H9 (cell line): ENCODE results near the gene HSD17B7. TPM values are rescaled to one million over a fixed set of nuclear protein-coding genes. Genes with fewer than 3 reads are reported as not detected.
"Not testable (repeated sequence)": the region's sequence is repeated elsewhere in the genome, so short reads cannot be mapped to it uniquely, and the experiment has no call there.

Experiments
- DNase-seq: peaks from one replicate; pipeline ENCODE4 v3.0.0-alpha.2; 2017
- H2AFZ ChIP-seq: one replicate; pipeline ENCODE4 v1.6.1; 2013; ENCODE audit warnings: mild to moderate bottlenecking, low read length, control low read depth, moderate library complexity
- H2AK5ac ChIP-seq: 2 replicates; pipeline ENCODE4 v1.6.1; 2013; ENCODE audit warnings: low read length, control low read depth, mixed read lengths; ENCODE audit not compliant: insufficient read length
- H2BK120ac ChIP-seq: one replicate; pipeline ENCODE4 v1.6.1; 2013; ENCODE audit warnings: low read depth, mild to moderate bottlenecking, low read length, control low read depth, inconsistent platforms; ENCODE audit not compliant: poor library complexity, severe bottlenecking
- H2BK12ac ChIP-seq: 2 replicates; pipeline ENCODE4 v1.6.1; 2013; ENCODE audit warnings: low read length, control low read depth, mixed read lengths, low read depth; ENCODE audit not compliant: insufficient read length
- H2BK15ac ChIP-seq: 2 replicates; pipeline ENCODE4 v1.6.1; 2013; ENCODE audit warnings: low read depth, low read length, control low read depth
- H2BK20ac ChIP-seq: one replicate; pipeline ENCODE4 v1.6.1; 2013; ENCODE audit warnings: low read depth, mild to moderate bottlenecking, low read length, control low read depth, inconsistent platforms; ENCODE audit not compliant: poor library complexity, severe bottlenecking
- H2BK5ac ChIP-seq: 2 replicates; pipeline ENCODE4 v1.6.1; 2013; ENCODE audit warnings: low read length, control low read depth, mixed read lengths; ENCODE audit not compliant: insufficient read length
- H3K14ac ChIP-seq: 2 replicates; pipeline ENCODE4 v1.6.1; 2013; ENCODE audit warnings: low read length, control low read depth; ENCODE audit not compliant: insufficient read depth
- H3K18ac ChIP-seq: 2 replicates; pipeline ENCODE4 v1.6.1; 2013; ENCODE audit warnings: low read depth, mild to moderate bottlenecking, mixed read lengths, low read length, control low read depth; ENCODE audit not compliant: insufficient read length
- H3K23ac ChIP-seq: 2 replicates; pipeline ENCODE4 v1.6.1; 2013; ENCODE audit warnings: low read length, control low read depth, mixed read lengths, low read depth; ENCODE audit not compliant: insufficient read length
- H3K23me2 ChIP-seq: 2 replicates; pipeline ENCODE4 v1.6.1; 2013; ENCODE audit warnings: low read depth, mild to moderate bottlenecking, mixed read lengths, low read length, control low read depth; ENCODE audit not compliant: insufficient read length, poor library complexity, severe bottlenecking
- H3K27ac ChIP-seq: 2 replicates; pipeline ENCODE4 v1.5.1; 2013; ENCODE audit warnings: low read length, control low read depth, mixed read lengths, low read depth; ENCODE audit not compliant: insufficient read length
- H3K27me3 ChIP-seq: 2 replicates; pipeline ENCODE4 v1.6.1; 2013; ENCODE audit warnings: low read length, control low read depth, inconsistent platforms; ENCODE audit not compliant: insufficient read depth
- H3K4ac ChIP-seq: 2 replicates; pipeline ENCODE4 v1.6.1; 2013; ENCODE audit warnings: low read depth, mild to moderate bottlenecking, control low read depth, inconsistent platforms, low read length, moderate library complexity
- H3K4me1 ChIP-seq: 2 replicates; pipeline ENCODE4 v1.6.1; 2013; ENCODE audit warnings: low read length, control low read depth, inconsistent platforms; ENCODE audit not compliant: insufficient read depth
- H3K4me2 ChIP-seq: 2 replicates; pipeline ENCODE4 v1.6.1; 2013; ENCODE audit warnings: low read length, control low read depth, mixed read lengths; ENCODE audit not compliant: insufficient read length, insufficient read depth
- H3K56ac ChIP-seq: 2 replicates; pipeline ENCODE4 v1.6.1; 2013; ENCODE audit warnings: low read depth, mild to moderate bottlenecking, mixed read lengths, low read length, control low read depth; ENCODE audit not compliant: insufficient read length
- H3K79me1 ChIP-seq: 2 replicates; pipeline ENCODE4 v1.6.1; 2013; ENCODE audit warnings: low read depth, mild to moderate bottlenecking, moderate library complexity, low read length, control low read depth, inconsistent platforms; ENCODE audit not compliant: insufficient read depth, poor library complexity, severe bottlenecking
- H3K79me2 ChIP-seq: 2 replicates; pipeline ENCODE4 v1.6.1; 2013; ENCODE audit warnings: low read length, control low read depth, inconsistent platforms; ENCODE audit not compliant: insufficient read depth
- H3K9ac ChIP-seq: 2 replicates; pipeline ENCODE4 v1.6.1; 2013; ENCODE audit warnings: low read length, control low read depth, mixed read lengths; ENCODE audit not compliant: insufficient read length; ENCODE audit errors: extremely low read depth
- H3K9me3 ChIP-seq: one replicate; pipeline ENCODE4 v1.6.1; 2013; ENCODE audit warnings: low read depth, low read length, inconsistent platforms; ENCODE audit not compliant: control insufficient read depth
- H3T11ph ChIP-seq: one replicate; pipeline ENCODE4 v1.6.1; 2013; ENCODE audit warnings: mild to moderate bottlenecking, low read length, control low read depth, inconsistent platforms
- H4K20me1 ChIP-seq: one replicate; pipeline ENCODE4 v1.6.1; 2013; ENCODE audit not compliant: control insufficient read depth, insufficient read length, insufficient read depth
- H4K5ac ChIP-seq: 2 replicates; pipeline ENCODE4 v1.6.1; 2013; ENCODE audit warnings: low read depth, mild to moderate bottlenecking, mixed read lengths, low read length, control low read depth; ENCODE audit not compliant: insufficient read length
- H4K8ac ChIP-seq: replicated peaks from 2 replicates; pipeline ENCODE4 v1.6.1; 2013; ENCODE audit warnings: low read length, control low read depth, mixed read lengths, low read depth; ENCODE audit not compliant: insufficient read length
- H4K91ac ChIP-seq: 2 replicates; pipeline ENCODE4 v1.6.1; 2013; ENCODE audit warnings: low read depth, mild to moderate bottlenecking, moderate library complexity, mixed read lengths, low read length, control low read depth; ENCODE audit not compliant: insufficient read length
- H3K27ac Mint-ChIP-seq, 3 experiments: 2 replicates in 2 of 3; 3 replicates in 1 of 3; pipeline ENCODE4 v1.8.0; 2020 to 2021; ENCODE audit warnings: mixed read lengths in 3 of 3, mild to moderate bottlenecking in 1 of 3, moderate library complexity in 1 of 3
- H3K27me3 Mint-ChIP-seq: 2 replicates; pipeline ENCODE4 v1.8.0; 2021; ENCODE audit warnings: low read depth, mild to moderate bottlenecking, moderate library complexity, mixed read lengths
- H3K36me3 Mint-ChIP-seq, 3 experiments: 2 replicates in 2 of 3; 3 replicates in 1 of 3; pipeline ENCODE4 v1.8.0; 2020 to 2021; ENCODE audit warnings: low read depth in 3 of 3, mixed read lengths in 3 of 3; ENCODE audit not compliant: insufficient read depth in 1 of 3
- H3K4me1 Mint-ChIP-seq, 2 experiments: 2 replicates each; pipeline ENCODE4 v1.8.0; 2020; ENCODE audit warnings: mixed read lengths in 2 of 2
- H3K4me3 Mint-ChIP-seq, 2 experiments: 2 replicates in 1 of 2; 3 replicates in 1 of 2; pipeline ENCODE4 v1.8.0; 2020 to 2021; ENCODE audit warnings: mild to moderate bottlenecking in 2 of 2, mixed read lengths in 2 of 2, moderate library complexity in 1 of 2
- H3K9me3 Mint-ChIP-seq, 2 experiments: 2 replicates in 1 of 2; 3 replicates in 1 of 2; pipeline ENCODE4 v1.8.0; 2020; ENCODE audit warnings: mild to moderate bottlenecking in 2 of 2, mixed read lengths in 2 of 2, moderate library complexity in 1 of 2
- WGBS: extraction: QIAGEN DNeasy Blood & Tissue Kit; methylation state at CpG from one replicate; pipeline ENCODE4 v1.1.7; 2013; ENCODE audit warnings: missing lambda C conversion rate, low lambda C conversion rate, mixed read lengths; ENCODE audit not compliant: insufficient read length; ENCODE audit errors: extremely low coverage; 5-methylcytosine and 5-hydroxymethylcytosine counted together
- total RNA-seq: library from RNA; stranded (reverse); gene quantifications from 2 replicates; pipeline ENCODE4 v1.2.1, GENCODE V29; 2021
- TF ChIP-seq, protein P1 (sequence below): fragments of 200-600 bp; sonication (generic); conservative IDR thresholded peaks from 3 replicates; pipeline ENCODE4 v1.8.0; 2021; ENCODE audit warnings: antibody characterized with exemption, mild to moderate bottlenecking

Gene HSD17B7
- total RNA-seq, 1 experiment from 2014 or later: 26.2 TPM

DNA sequence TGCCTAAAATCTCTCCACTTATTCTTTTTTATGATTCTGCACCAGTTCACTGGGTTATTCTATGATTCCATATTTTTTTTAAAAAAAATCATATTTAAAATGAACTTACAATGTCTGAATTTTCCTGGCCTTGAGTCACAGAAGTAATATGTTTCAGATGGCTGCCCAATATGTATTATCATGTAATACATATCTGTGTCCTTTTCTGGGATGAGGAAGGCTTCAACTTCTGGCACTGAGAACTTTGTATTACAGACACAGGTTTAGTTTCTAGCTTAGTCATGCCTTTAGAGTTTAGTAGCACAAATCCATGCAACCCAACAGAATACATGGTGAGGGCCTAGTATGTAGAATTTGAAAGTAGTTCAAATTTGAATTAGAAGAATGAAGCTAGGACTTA lies 7.8 kb upstream of the HSD17B7 start:
- no peak overlapping the region for H3K27ac ChIP-seq
- Mint-ChIP-seq H3K9me3 (no peaks in the 10 kb centered on the region), H3K36me3 (no peaks in the 10 kb centered on the region), H3K27me3 (no peaks in the 10 kb centered on the region), H3K27ac (no peak overlapping the region), H3K4me1 (peaks cover 6 to 9% of the 10 kb centered on the region in 2 experiments), H3K4me3 (no peak overlapping the region)
- H3K9me3 ChIP-seq: no peaks in the 10 kb centered on the region
- no peaks in the 10 kb centered on the region for H3K79me2 ChIP-seq
- H4K91ac ChIP-seq: no peak overlapping the region
- H4K8ac ChIP-seq: no peak overlapping the region
- H2BK12ac ChIP-seq: no peak overlapping the region
- H4K5ac ChIP-seq: no peak overlapping the region
- TF ChIP-seq, protein P1, sequence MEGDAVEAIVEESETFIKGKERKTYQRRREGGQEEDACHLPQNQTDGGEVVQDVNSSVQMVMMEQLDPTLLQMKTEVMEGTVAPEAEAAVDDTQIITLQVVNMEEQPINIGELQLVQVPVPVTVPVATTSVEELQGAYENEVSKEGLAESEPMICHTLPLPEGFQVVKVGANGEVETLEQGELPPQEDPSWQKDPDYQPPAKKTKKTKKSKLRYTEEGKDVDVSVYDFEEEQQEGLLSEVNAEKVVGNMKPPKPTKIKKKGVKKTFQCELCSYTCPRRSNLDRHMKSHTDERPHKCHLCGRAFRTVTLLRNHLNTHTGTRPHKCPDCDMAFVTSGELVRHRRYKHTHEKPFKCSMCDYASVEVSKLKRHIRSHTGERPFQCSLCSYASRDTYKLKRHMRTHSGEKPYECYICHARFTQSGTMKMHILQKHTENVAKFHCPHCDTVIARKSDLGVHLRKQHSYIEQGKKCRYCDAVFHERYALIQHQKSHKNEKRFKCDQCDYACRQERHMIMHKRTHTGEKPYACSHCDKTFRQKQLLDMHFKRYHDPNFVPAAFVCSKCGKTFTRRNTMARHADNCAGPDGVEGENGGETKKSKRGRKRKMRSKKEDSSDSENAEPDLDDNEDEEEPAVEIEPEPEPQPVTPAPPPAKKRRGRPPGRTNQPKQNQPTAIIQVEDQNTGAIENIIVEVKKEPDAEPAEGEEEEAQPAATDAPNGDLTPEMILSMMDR: no peak
- no peak for DNase-seq
- H2BK120ac ChIP-seq: no peak overlapping the region
- no peaks in the 10 kb centered on the region for H3K79me1 ChIP-seq
- H3K56ac ChIP-seq: no peak overlapping the region
- H2BK5ac ChIP-seq: no peak overlapping the region
- H2AFZ ChIP-seq: no peak overlapping the region
- H3K4ac ChIP-seq: no peak overlapping the region
- no peaks in the 10 kb centered on the region for H3K27me3 ChIP-seq
- H2BK20ac ChIP-seq: no peak overlapping the region
- H3K9ac ChIP-seq: no peak overlapping the region
- no peak overlapping the region for H3K14ac ChIP-seq
- H2AK5ac ChIP-seq: no peak overlapping the region
- no peaks in the 10 kb centered on the region for H3K23me2 ChIP-seq
- no peak overlapping the region for H2BK15ac ChIP-seq
- no peaks in the 10 kb centered on the region for H4K20me1 ChIP-seq
- no peaks in the 10 kb centered on the region; the same call in 1 of the 2 replicates for H3K4me1 ChIP-seq
- no peak overlapping the region for H3K4me2 ChIP-seq
- H3K23ac ChIP-seq: no peak overlapping the region
- no peak overlapping the region for H3T11ph ChIP-seq
- H3K18ac ChIP-seq: no peak overlapping the region

- H3K27me3 ChIP-seq: not testable (repeated sequence)
Observed at GRCh38 chr1:162784926-162785325, 5.6 kb upstream of the HSD17B7 start.

More at GRCh38 chr1:162784926-162785325, 5.6 kb upstream of the HSD17B7 start:
- H4K8ac ChIP-seq, H2AFZ ChIP-seq, H4K20me1 ChIP-seq, H3K27ac ChIP-seq, H3K18ac ChIP-seq, H2BK12ac ChIP-seq, H3K79me2 ChIP-seq, H3K27me3 Mint-ChIP-seq, H4K5ac ChIP-seq, H2BK120ac ChIP-seq, H2BK15ac ChIP-seq, H3T11ph ChIP-seq, H3K56ac ChIP-seq, DNase-seq, H4K91ac ChIP-seq, H2AK5ac ChIP-seq, H3K27ac Mint-ChIP-seq, H3K4me1 ChIP-seq, H3K23ac ChIP-seq, H3K4ac ChIP-seq, H3K23me2 ChIP-seq, H3K14ac ChIP-seq, H3K79me1 ChIP-seq, H3K9me3 ChIP-seq, H3K36me3 Mint-ChIP-seq, H3K9ac ChIP-seq, H2BK20ac ChIP-seq, H2BK5ac ChIP-seq, H3K4me2 ChIP-seq, H3K9me3 Mint-ChIP-seq, H3K4me3 Mint-ChIP-seq: not testable (repeated sequence)
- H3K4me1 Mint-ChIP-seq: peaks cover 8 to 11% of the 10 kb centered on the region in 2 experiments
- no CpG with 5 or more reads among the region's 1 CpG for WGBS
